Testis (tissue), 3 donors: Measurements from ENCODE around the gene RCC2. TPM values are rescaled to one million over a fixed set of nuclear protein-coding genes. Genes with fewer than 3 reads are reported as not detected.

Experiments used
- DNase-seq: peaks from one replicate; pipeline ENCODE4 v3.0.0-alpha.2; 2019
- H3K27ac ChIP-seq, 2 donors: fragments of 200-600 bp; sonication (generic); one replicate each; pipeline ENCODE4 v1.5.1; 2019
- H3K27me3 ChIP-seq: fragments of 200-600 bp; sonication (generic); one replicate; pipeline ENCODE4 v1.5.1; 2019
- H3K36me3 ChIP-seq: fragments of 200-600 bp; sonication (generic); one replicate; pipeline ENCODE4 v1.5.1; 2017; ENCODE audit warnings: low read depth; ENCODE audit errors: missing control alignments
- H3K4me1 ChIP-seq: fragments of 200-600 bp; sonication (generic); one replicate; pipeline ENCODE4 v1.5.1; 2019
- H3K4me3 ChIP-seq, 2 donors: fragments of 200-600 bp; sonication (generic); one replicate each; pipeline ENCODE4 v1.5.1; 2017 to 2019
- H3K9me3 ChIP-seq: fragments of 200-600 bp; sonication (generic); one replicate; pipeline ENCODE4 v1.5.1; 2017
- POLR2A ChIP-seq: fragments of 450-650 bp; IDR thresholded peaks from one replicate; pipeline ENCODE4 v1.6.1; 2017; ENCODE audit warnings: antibody characterized with exemption, mild to moderate bottlenecking, moderate library complexity
- WGBS, 2 donors: methylation state at CpG; one replicate each; pipeline ENCODE4 v1.1.5; 2018; 5-methylcytosine and 5-hydroxymethylcytosine counted together
- intact Hi-C: fragments of 100-400 bp; cut with DNase I; formaldehyde crosslinking; loops from one replicate; pipeline ENCODE4 v1.15.1; 2023; ENCODE audit warnings: low total_unique reads
- polyA plus RNA-seq: library from polyadenylated mRNA; stranded (reverse); fragments of 350-450 nt; fragmentation: Illumina TruSeq; extraction: RNeasy Lipid Tissue Mini Kit (QIAGEN cat#74804); gene quantifications from one replicate; pipeline ENCODE4 v1.2.3, GENCODE V29; 2014; ENCODE audit warnings: low read depth, low replicate concordance; ENCODE audit not compliant: insufficient read depth
- total RNA-seq, 2 donors: library from RNA; depleted of rRNA; stranded (reverse); fragments of >200 nt; gene quantifications; one replicate each; pipeline ENCODE4 v1.2.3, GENCODE V29; 2016
- TF ChIP-seq, protein P1 (sequence below), 3 experiments: fragments of 450-650 bp in 2 of 3; fragments of 200-600 bp in 1 of 3; sonication (generic) in 1 of 3; IDR thresholded peaks; one replicate each; pipeline ENCODE4 v1.5.1; 2016 to 2019; ENCODE audit warnings: antibody characterized with exemption in 3 of 3, mild to moderate bottlenecking in 2 of 3, moderate library complexity in 1 of 3

Gene RCC2
- total and polyA plus RNA-seq, 3 donors from 2014 or later = 42.2 to 60.2 (median 55.0) TPM

DNA sequence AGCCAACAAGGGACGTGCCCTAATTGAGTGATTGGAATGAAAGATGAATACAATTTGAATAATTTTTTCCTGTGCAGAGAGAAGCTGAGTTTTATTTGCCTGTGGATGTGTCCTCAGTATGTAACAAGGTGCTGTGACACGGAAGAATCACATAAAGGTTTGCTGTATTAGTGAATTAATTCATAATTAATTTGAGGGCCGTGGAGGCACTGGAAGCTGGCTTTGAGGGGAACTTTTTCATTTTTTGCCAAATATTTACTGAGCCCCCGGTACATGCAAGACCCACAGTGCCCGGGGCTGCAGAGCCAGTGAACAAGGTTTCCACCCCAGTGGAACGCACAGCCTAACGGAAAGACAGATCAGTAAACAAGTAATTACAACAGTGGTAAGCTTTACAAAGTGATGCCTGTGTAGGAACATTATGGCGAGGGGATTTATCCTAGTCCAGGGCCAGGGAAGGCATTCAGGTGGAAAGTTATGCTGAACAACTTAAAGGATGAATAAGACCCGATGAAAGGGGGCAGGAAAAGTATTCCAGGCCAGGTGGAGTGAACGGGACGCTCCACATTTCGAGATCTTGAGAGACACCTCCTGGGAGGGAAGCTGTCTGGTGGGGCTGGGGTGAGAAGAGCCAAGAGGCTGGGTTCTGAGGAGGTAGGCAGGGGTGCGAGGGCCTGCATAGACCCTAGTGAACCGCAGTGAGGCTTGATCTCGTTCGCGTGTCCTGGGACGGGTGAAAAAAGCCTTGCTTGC, 773 bp upstream of the RCC2 start:
- WGBS, 2 donors = 30 to 32% methylated on average over 18 of the region's 18 CpGs
- Histone ChIP-seq H3K36me3 (no peaks in the 10 kb centered on the region), H3K27ac (peak overlapping the region; percentile 62 to 84), H3K27me3 (no peaks in the 10 kb centered on the region), H3K4me1 (peaks cover 14% of the 10 kb centered on the region), H3K9me3 (no peaks in the 10 kb centered on the region), H3K4me3 (peak overlapping the region; percentile 32 to 51)
- intact Hi-C loops = no loop called here
- TF ChIP-seq, protein P1, sequence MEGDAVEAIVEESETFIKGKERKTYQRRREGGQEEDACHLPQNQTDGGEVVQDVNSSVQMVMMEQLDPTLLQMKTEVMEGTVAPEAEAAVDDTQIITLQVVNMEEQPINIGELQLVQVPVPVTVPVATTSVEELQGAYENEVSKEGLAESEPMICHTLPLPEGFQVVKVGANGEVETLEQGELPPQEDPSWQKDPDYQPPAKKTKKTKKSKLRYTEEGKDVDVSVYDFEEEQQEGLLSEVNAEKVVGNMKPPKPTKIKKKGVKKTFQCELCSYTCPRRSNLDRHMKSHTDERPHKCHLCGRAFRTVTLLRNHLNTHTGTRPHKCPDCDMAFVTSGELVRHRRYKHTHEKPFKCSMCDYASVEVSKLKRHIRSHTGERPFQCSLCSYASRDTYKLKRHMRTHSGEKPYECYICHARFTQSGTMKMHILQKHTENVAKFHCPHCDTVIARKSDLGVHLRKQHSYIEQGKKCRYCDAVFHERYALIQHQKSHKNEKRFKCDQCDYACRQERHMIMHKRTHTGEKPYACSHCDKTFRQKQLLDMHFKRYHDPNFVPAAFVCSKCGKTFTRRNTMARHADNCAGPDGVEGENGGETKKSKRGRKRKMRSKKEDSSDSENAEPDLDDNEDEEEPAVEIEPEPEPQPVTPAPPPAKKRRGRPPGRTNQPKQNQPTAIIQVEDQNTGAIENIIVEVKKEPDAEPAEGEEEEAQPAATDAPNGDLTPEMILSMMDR (IDR thresholded peaks at IDR 0.05) = no peak
- no peak for TF ChIP-seq POLR2A
- DNase-seq = peak; percentile 25

DNA sequence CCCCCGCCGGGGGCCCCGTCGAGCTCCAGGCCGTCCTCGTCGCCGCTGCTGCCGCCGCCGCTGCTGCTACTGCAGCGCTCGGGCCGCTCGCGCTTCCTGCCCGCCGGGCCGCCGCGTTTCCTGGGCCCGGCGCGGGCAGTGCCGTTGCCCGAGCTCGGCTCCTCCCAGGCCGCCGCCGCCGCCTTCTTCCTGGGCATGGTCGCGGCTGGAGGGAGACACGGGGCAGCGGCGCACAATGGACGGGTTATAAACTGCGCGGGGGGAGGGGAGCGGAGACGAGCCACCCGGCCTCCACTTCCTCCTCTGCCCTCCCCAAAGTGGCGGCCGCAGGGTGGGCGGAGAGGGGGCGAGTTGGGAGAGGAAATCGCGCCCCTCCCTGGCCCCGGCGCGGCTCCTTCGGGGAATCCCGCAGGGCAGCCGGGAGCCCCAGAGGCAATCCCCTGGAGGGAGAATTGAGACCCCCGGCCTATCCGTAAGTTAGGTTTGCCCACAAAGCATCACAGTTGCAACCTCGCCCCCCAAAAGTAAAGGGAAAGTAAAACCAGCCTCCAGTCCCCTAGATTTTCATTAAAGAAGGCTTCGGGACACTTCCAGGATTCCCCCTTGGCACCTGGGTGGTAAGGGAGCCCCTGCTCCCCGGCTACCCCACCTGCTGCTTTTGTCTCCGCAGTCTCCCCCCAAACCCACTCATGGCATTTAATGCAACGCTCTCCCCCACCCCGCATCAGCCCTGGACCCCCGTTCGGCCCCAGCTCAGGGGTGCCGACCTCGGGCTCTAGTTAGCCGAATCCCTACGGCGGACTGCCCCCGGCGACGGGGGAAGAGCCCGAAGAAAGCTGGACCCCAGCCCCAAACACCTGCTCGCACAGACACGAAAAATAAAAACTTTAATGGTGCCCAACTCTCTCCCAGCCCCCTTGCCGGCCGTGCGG, 893 bp downstream of the RCC2 start:
- peak; percentile 70 for DNase-seq
- intact Hi-C loops = no loop called here
- TF ChIP-seq, protein P1 (IDR thresholded peaks at IDR 0.05) = no peak
- TF ChIP-seq POLR2A = no peak
- WGBS, 2 donors = 0 to 1% methylated on average over 29 to 76 of the region's 78 CpGs
- no peaks in the 10 kb centered on the region for H3K9me3 ChIP-seq
- peak overlapping the region; percentile 67 to 88 for H3K27ac ChIP-seq
- H3K36me3 ChIP-seq = no peaks in the 10 kb centered on the region
- peaks cover 14% of the 10 kb centered on the region for H3K4me1 ChIP-seq
- H3K4me3 ChIP-seq = peak overlapping the region; percentile 74 to 77
- no peaks in the 10 kb centered on the region for H3K27me3 ChIP-seq

DNA sequence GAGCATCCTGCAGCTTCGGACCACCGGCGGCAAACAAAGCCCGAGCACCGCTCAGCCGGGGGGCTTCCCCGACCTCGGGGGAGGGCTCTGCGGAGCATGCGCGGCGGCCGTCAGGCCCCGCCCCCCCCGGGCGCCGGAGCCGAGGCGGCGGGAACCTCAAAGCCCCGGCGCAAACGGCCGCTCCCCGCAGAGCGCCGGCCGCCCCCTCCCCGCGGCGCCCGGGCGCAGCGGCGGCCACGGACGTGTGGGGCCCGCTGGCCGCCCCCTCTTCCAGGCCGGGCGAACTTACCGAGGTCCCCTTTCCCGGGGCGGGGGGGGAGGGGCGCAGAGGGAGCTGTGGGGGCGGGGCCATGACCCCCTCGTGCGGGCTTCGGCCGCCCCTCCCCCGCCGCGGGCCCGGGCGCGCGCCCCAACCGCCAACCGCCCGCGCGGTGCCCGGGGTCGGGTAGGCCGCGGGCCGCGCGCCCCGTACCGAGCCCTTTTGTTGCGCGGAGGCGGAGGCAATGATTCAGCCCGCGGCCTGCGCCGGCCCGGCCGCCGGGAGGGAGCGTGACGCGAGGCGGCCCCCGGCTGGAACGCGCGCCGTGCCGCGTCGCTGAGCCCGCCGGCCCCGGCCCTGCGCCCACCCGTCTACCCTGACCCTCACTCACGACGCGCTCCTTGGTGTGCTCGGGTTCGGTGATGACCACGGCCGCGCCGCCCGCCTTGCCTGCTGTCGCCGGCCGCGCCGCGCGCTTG, 1.7 kb downstream of the RCC2 start:
- whole genome bisulfite sequencing, 2 donors = 1% methylated on average over 68 of the region's 115 CpGs; no CpG with 5 or more reads in 1 of the 2 donors
- Histone ChIP-seq H3K4me1 (peaks cover 14% of the 10 kb centered on the region), H3K9me3 (no peaks in the 10 kb centered on the region), H3K27me3 (no peaks in the 10 kb centered on the region), H3K4me3 (peak overlapping the region; percentile 74 to 77), H3K36me3 (no peaks in the 10 kb centered on the region), H3K27ac (peak overlapping the region; percentile 16 to 88)
- intact Hi-C loops = no loop called here
- peak; percentile 48 for DNase-seq
- no peak for TF ChIP-seq POLR2A
- TF ChIP-seq, protein P1 (IDR thresholded peaks at IDR 0.05) = no peak

DNA sequence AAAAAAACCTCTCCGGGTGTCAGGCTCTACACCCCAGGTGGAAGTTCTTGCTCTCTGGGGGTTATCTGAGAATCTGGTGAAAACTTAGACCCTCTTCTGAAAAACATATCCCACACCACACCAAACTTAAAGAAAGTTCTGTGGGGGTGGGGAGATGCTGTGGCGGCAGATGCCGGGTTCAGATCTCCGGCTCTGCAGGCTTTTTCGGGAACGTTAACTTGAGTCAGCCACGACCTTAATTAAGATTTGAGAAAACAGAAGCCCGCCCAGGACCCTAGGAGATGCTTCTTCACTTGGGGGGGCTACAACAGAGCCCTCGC, 2.3 kb downstream of the RCC2 start:
- no peak for TF ChIP-seq POLR2A
- TF ChIP-seq, protein P1 (IDR thresholded peaks at IDR 0.05) = no peak

More for the DNA sequence above, 2.3 kb downstream of the RCC2 start:
- Histone ChIP-seq H3K27ac (peak overlapping the region; percentile 16 to 88), H3K4me3 (peak overlapping the region; percentile 60 to 77), H3K27me3 (no peaks in the 10 kb centered on the region), H3K9me3 (no peaks in the 10 kb centered on the region), H3K4me1 (peaks cover 14% of the 10 kb centered on the region), H3K36me3 (no peaks in the 10 kb centered on the region)
- intact Hi-C loops = no loop called here
- WGBS, 2 donors = 0 to 1% methylated on average over 8 to 9 of the region's 9 CpGs
- DNase-seq = no peak
